GM08714 (cell line): ENCODE results near the gene GORASP2.

Source experiments
- H3K4me3 ChIP-seq: fragments of 200-500 bp; sonication (Bioruptor generic); 2 replicates; pipeline ENCODE4 v1.5.1; 2014; ENCODE audit warnings: mild to moderate bottlenecking, low read length, inconsistent platforms
- ZNF274 ChIP-seq: IDR thresholded peaks from 2 replicates; pipeline ENCODE4 v1.6.1; 2012; ENCODE audit warnings: mild to moderate bottlenecking, low read depth, low read length

GORASP2 gene

DNA sequence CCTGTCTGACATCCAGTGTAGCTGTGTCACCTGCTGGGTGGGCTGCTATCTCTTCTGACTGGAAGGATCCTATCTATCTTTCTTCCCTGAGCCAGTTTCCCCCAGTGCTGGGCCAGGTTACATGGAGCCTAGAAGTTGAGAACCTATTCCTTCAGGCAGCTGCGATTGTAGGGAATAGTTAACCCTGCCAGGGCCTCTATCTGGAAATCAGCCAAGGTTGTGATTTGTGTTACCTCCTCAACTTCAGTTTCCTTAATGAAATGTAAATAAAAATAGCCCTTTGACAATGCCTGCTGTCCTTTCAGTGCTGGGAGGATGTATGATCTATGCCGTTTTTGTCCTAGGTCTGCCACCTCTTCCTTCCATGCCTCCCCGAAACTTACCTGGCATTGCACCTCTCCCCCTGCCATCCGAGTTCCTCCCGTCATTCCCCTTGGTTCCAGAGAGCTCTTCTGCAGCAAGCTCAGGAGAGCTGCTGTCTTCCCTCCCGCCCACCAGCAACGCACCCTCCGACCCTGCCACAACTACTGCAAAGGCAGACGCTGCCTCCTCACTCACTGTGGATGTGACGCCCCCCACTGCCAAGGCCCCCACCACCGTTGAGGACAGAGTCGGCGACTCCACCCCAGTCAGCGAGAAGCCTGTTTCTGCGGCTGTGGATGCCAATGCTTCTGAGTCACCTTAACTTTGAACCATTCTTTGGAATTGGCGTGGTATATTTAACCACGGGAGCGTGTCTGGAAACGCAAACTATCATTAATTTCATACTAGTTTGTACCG is 36.6 kb downstream of the GORASP2 start:
- H3K4me3 ChIP-seq = no peak overlapping the region
- TF ChIP-seq ZNF274 = no peak

DNA sequence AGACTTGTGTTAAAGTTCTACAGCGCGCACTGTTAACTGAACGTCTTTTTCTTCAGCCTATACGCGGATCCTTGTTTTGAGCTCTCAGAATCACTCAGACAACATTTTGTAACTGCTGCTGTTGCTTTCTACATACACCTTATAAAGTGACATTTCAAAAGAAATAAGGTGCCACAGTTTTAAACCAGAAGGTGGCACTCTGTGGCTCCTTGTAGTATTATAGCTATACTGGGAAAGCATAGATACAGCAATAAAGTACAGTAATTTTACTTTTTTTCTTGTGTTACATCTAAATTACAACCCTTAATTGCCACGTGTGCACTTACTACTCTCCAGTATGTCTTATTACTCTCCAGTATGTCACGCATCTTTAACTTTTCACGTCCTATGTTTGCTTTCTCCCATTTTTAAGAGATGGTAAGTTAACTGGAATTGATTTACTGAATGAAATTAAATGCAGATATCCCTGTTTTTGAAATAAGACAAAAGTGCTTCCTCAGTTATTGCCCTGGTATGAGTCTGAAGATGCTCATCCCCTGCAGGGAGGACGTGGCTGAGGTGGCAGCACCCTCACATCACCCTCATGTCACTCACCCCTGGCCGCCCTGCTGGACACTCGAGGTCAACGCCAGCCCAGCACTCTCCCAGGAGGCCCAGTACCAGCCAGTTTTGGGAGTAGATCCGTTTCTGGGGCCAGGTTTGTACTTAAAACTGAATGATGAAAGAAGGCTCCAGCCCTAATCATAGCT is 37.8 kb downstream of the GORASP2 start:
- no peak overlapping the region for H3K4me3 ChIP-seq
- no peak for TF ChIP-seq ZNF274

DNA sequence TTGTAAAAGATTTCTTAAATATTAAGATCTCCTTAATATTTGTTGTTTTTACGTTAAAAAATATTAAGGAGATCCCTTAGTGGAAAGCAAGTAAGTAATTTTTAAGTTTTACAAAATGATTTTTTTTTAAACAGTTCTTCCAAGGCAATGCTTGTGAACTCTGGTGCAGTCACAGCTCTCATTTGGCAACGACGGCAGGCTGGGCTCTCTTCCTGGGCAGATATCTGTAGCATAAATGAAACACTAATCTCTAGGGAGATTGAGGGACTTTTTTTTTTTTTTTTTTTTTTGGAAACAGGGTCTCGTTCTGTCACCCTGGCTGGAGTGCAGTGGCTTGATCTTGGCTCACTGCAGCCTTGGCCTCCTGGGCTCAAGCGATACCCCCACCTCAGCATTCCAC is 38.5 kb downstream of the GORASP2 start:
- TF ChIP-seq ZNF274 = no peak
- H3K4me3 ChIP-seq = no peak overlapping the region

DNA sequence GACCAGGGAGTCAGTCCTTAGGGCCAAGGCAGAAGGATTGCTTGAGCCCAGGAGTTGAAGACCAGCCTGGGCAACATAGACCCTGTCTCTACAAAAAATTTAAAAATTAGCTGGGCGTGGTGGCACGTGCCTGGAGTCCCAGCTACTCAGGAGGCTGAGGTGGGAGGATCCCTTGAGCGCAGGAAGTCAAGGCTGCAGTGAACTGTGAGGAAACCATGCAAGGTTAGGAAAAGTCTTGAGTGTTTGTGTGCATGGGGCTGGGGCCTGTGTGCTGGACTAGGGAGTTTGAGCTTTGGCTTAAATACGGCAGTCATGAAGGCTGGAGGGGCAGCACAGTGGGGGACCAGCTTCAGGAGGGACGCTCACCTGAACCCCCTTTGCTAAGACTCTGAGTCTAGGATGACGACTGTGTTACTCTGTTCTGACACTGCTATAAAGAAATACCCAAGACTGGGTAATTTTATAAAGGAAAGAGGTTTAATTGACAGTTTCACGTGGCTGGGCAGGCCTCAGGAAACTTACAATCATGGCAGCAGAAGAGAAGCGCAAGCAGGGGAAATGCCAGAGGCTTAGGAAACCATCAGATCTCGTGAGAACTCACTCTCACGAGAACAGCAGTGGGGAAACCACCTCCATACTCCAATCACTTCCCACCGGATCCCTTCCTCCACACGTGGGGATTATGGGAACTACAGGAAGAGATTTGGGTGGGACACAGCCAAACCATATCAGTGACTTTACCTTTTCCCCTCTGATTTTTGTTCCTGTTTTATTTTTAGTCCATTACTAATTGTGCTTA is 39.4 kb downstream of the GORASP2 start:
- no peak overlapping the region for H3K4me3 ChIP-seq
- TF ChIP-seq ZNF274 = no peak

DNA sequence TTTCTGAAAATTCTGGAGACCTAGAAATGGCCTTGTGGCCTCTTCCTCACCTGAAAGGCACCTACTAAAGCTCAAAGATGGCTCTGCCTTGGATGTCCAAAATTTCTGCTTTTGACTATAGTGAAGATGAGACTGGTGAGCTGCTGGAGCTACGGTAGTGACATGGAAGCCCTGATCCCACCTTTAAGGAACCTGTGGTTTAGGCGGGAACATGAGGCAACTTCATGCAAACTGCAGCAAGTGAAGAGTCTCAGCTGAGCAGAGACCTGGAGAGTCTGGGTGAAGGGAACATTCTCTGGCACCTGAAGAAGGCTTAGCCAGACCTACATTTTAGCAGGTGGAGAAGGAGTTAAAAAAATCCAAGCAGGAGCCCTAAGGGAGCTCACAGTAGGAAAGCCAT is 40.0 kb downstream of the GORASP2 start:
- TF ChIP-seq ZNF274 = no peak
- H3K4me3 ChIP-seq = no peak overlapping the region

DNA sequence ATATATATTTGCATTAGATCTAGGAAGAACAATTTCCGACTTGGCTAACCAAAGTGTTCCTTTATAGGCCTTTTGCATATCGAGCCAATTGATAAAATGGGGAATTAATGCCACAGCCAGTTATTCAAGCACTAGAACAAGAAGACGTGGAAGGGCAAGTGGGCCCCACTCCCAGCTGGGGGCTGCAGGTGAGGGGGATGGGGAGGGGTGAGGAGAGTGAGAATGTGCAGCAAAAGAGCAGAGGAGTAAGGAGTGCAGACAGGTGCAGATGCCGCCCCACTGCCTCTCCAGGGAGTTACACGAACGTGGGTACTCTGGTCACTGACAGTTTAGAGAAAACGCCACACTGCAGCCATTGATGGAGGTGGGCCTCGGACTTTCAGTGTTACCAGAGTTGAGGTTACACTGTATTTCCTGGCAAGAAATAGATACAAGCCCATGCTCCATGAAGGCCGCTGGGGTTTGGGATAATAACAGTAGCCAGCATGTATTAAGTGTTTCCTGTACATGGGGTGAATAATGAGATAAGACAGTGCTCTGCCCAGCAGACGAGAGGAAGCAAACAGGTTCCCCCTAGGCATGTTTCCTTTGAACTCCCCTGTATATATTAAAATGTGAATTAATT is 40.9 kb downstream of the GORASP2 start:
- TF ChIP-seq ZNF274 = no peak

DNA sequence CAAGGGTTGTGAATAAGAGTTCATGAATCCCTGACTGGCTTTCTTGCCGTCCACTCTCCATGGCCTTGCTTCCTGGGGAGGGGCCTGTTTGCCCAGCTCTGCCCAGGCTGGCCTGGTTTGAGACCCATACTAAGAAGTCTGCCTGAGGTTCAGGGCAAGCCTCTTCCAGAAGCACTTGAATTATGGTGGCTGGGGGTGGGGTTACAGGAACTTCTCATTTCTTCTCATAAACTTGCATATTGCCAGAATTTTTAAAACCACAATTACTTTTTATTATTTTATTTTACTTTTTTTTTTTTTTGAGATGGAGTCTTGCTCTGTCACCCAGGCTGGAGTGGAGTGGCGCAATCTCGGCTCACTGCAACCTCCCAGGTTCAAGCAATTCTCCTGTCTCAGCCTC is 42.0 kb downstream of the GORASP2 start:
- TF ChIP-seq ZNF274 = no peak

More for the DNA sequence above, 40.9 kb downstream of the GORASP2 start:
- H3K4me3 ChIP-seq = no peak overlapping the region

DNA sequence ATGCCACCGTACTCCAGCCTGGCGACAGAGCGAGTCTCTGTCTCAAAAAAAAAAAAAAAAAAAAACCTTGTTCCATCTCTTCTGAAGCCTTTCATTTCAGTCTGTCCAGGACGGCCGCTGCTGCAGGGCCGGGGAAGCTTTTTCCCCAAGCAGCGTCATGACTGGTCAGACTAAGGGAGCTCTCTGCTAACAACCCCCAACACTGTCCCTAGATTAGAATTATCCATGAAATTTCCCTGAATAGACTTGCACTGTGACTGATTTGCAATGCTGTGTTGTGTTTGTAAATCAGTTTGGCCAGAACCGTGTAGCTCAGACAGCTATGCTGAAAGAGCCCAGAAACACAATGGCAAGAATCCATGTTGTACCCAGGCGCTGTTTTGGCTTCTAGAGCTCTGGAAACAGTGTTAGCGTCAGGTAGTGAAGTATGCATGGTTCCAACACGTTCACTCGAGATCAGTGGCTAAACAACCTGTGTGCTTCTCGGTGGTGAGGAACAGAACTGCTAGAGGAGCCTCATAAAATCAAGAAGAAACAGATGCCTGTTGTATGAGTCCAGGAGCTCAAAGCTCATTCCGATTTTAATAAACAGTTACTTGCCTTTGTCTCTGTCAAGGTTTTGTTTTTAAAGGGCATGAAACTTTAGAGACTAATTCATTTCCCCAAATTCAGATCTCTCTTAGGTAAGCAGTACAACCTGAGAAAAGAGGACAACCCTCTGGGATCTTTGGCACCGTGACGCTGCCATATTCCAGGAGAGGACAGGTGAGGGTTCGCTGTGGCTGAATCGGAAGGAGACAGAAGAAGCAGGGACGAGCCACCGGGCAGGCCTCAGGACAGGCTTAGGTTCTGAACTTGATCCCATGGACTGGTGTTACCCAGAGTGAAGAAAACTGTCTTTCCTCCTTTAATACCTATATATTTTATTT is 43.5 kb downstream of the GORASP2 start:
- no peak overlapping the region for H3K4me3 ChIP-seq
- TF ChIP-seq ZNF274 = no peak

More for the DNA sequence above, 42.0 kb downstream of the GORASP2 start:
- H3K4me3 ChIP-seq = no peak overlapping the region

DNA sequence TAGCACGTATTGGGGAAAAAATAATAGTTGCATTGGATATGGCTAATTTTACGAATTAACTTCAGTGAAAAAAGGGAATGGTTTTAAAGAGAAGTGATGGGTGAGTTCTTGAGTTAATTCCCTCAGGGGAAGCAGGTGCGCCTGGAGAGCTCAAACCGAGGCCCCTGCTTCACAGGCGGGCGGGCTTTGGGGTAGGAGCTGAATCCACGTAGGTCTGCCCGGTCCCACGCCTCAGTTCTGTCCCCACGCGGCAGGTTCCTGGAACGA is 44.1 kb downstream of the GORASP2 start:
- no peak for TF ChIP-seq ZNF274
- peak overlapping the region; percentile 33; the same call in 1 of the 2 replicates for H3K4me3 ChIP-seq

DNA sequence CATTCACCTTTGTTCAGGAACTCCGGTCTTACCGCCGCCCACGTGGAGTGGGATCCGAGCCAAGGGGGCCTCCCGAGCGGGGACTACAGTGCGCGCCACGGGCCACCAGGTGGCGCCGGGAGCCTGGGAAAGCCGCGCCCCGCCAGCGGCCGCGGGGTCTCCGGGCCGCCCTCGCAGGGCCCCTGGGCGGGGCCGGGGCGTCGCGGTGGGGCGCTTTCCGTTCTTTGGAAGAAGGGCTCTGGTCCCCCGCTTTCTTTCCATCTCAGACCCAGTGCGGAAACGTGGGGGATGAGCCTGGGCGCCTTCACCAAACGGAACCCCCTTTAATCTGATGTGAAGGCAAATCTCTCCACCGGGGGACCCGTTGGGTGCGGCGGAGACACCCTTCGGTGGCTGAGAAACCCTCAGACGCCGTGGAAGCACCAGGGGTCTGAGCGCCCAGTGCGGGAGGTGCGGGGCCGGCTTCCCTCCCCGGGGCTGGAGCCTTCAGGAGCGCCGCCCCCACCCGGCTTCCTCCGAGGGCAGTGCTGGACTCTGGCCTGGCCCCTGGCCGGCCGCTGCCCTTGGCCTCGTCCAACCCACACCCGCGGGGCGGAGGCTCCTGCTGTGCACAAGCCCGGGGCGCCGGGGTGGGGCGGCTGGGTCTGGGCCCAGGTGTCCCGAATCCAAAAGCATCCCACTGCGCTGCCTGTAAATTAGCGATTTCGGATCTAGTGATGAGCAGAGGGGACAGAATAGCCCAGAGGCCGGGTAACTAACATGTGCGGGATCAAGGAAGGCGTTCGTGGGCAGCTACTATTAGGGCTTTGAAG is 44.6 kb downstream of the GORASP2 start:
- peak overlapping the region; percentile 71; the same call in 1 of the 2 replicates for H3K4me3 ChIP-seq
- no peak for TF ChIP-seq ZNF274

DNA sequence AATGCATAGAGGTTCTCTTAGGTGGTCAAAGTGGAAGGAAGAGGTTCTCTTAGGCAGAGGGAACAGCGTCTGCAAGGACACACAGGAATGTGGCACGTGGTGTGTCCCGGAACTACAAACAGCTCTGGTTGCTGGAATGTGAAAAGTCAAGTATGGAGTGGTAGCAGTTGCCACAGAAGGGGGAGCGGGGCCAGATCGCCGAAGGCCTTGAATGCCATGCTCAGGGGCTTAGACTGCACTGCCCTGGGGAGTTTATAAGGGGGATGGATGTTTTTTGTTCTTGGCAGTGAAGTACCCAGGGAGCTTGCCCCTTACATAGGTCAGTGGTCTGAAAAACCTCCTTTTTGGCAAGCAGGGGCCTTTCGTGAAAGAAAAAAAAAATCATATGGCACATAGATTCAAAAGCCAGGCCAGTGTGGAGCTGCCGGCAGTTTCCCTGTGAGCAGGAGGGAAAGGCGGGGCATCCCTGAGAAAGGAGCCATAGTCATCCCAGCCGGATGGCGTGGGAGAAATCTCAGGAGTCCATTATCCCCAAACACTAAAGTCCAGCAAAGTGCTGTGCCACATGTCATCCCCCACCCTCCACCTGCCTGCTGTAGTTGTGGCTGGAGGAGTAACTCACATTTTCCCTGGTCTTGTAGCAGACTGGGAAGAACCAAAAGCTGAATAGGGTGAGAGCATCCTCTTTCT is 45.4 kb downstream of the GORASP2 start:
- H3K4me3 ChIP-seq = no peak overlapping the region
- no peak for TF ChIP-seq ZNF274
